ENCODE measurements around the gene MON1A.

- TF ChIP-seq CTCF (IDR thresholded peaks at IDR 0.05; ENCODE audit: low read depth, low read length) (no peak), EZH2phosphoT487 (IDR thresholded peaks at IDR 0.05; ENCODE audit: low read depth) (no peak)
Measured at GRCh38 chr3:49876567-49876966, 53.0 kb downstream of the MON1A start.
